ENCODE data around the gene SH3RF3. TPM values are rescaled to one million over a fixed set of nuclear protein-coding genes. Genes with fewer than 3 reads are reported as not detected.

SH3RF3 gene
- total and polyA plus RNA-seq, 9 of the 15 experiments (the other 6 are each of a cell fraction or from before 2014, with no cell fraction given) = 0.02 TPM; not detected in 8

DNA sequence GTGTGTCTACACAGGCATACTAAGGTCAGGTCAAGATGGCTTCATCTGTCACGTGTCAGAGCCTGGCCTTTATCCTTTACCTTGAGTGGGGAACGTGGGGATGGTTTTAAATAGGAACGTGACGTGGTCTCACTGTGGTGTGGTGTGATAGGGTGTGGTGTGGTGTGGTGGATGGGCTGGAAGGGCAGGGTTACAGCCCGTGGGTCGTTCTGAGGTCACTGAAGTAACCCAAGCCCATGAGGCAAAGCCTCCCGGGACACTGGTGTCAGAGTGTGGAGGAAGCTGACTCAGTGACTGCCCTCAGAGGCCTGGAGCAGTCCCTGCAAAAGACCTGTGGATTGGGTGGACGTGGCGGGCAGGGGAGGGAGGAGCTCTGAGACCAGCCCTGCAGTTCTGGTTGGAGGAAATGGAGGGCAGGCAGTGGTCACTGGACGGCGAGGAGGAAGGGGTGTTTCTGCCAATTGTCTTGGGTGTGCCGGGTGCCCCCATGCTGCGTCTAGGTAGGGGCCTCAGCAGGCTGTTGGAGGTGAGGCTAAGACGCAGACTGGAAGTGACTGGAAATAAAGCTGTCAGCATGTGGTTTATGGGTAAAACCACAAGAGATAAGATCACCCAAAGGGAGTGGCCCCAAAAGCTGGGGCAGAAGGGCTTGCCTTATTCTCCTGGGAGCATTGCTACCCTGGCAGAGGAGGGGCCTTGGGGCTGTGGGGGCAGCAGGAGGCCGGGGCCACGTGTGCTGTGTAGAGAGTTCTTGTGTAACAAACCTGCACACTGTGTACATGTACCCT, 84.8 kb downstream of the SH3RF3 start (continued):
- TF ChIP-seq, protein P1, sequence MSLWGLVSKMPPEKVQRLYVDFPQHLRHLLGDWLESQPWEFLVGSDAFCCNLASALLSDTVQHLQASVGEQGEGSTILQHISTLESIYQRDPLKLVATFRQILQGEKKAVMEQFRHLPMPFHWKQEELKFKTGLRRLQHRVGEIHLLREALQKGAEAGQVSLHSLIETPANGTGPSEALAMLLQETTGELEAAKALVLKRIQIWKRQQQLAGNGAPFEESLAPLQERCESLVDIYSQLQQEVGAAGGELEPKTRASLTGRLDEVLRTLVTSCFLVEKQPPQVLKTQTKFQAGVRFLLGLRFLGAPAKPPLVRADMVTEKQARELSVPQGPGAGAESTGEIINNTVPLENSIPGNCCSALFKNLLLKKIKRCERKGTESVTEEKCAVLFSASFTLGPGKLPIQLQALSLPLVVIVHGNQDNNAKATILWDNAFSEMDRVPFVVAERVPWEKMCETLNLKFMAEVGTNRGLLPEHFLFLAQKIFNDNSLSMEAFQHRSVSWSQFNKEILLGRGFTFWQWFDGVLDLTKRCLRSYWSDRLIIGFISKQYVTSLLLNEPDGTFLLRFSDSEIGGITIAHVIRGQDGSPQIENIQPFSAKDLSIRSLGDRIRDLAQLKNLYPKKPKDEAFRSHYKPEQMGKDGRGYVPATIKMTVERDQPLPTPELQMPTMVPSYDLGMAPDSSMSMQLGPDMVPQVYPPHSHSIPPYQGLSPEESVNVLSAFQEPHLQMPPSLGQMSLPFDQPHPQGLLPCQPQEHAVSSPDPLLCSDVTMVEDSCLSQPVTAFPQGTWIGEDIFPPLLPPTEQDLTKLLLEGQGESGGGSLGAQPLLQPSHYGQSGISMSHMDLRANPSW (CRISPR knock-in tag; IDR thresholded peaks at IDR 0.05) = no peak
- TF ChIP-seq TOE1 (IDR thresholded peaks at IDR 0.05; ENCODE audit: borderline replicate concordance) (no peak), TOE1 (CRISPR knock-in tag; IDR thresholded peaks at IDR 0.05; ENCODE audit: borderline replicate concordance, low read depth) (no peak), SETDB1 (IDR thresholded peaks at IDR 0.05; ENCODE audit: low read length) (no peak), ZBTB7A (IDR thresholded peaks at IDR 0.05; ENCODE audit: borderline replicate concordance, control insufficient read depth, low read depth, low read length) (no peak), ZNF311 (CRISPR knock-in tag; IDR thresholded peaks at IDR 0.05) (no peak), HDAC3 (IDR thresholded peaks at IDR 0.05; ENCODE audit: borderline replicate concordance, partially characterized antibody) (peak; percentile 34), KLF13 (tag; IDR thresholded peaks at IDR 0.05; ENCODE audit: borderline replicate concordance, low read depth) (no peak), ZNF239 (CRISPR knock-in tag; IDR thresholded peaks at IDR 0.05) (no peak), SIX5 (IDR thresholded peaks at IDR 0.05; ENCODE audit: borderline replicate concordance in 1 of 2, insufficient read depth in 1 of 2, low read depth in 1 of 2, low read length in 2 of 2) (no peak), TCFL5 (CRISPR knock-in tag; conservative IDR thresholded peaks at IDR 0.05) (no peak), SMARCE1 (IDR thresholded peaks at IDR 0.05) (peak; percentile 73; the same call in 1 of the 2 replicates), FIP1L1 (IDR thresholded peaks at IDR 0.05; ENCODE audit: low read depth, low read length, poor library complexity, severe bottlenecking) (no peak)
- TF ChIP-seq, protein P2, sequence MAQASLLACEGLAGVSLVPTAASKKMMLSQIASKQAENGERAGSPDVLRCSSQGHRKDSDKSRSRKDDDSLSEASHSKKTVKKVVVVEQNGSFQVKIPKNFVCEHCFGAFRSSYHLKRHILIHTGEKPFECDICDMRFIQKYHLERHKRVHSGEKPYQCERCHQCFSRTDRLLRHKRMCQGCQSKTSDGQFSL (CRISPR knock-in tag; IDR thresholded peaks at IDR 0.05) = no peak
- TF ChIP-seq, protein P2 (tag; IDR thresholded peaks at IDR 0.05) = no peak
- TF ChIP-seq, protein P3, sequence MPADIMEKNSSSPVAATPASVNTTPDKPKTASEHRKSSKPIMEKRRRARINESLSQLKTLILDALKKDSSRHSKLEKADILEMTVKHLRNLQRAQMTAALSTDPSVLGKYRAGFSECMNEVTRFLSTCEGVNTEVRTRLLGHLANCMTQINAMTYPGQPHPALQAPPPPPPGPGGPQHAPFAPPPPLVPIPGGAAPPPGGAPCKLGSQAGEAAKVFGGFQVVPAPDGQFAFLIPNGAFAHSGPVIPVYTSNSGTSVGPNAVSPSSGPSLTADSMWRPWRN (IDR thresholded peaks at IDR 0.05; ENCODE audit: low read depth) = peak; percentile 94
- TF ChIP-seq, protein P4, sequence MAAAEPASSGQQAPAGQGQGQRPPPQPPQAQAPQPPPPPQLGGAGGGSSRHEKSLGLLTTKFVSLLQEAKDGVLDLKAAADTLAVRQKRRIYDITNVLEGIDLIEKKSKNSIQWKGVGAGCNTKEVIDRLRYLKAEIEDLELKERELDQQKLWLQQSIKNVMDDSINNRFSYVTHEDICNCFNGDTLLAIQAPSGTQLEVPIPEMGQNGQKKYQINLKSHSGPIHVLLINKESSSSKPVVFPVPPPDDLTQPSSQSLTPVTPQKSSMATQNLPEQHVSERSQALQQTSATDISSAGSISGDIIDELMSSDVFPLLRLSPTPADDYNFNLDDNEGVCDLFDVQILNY (CRISPR knock-in tag; IDR thresholded peaks at IDR 0.05) = no peak
- TF ChIP-seq, protein P5, sequence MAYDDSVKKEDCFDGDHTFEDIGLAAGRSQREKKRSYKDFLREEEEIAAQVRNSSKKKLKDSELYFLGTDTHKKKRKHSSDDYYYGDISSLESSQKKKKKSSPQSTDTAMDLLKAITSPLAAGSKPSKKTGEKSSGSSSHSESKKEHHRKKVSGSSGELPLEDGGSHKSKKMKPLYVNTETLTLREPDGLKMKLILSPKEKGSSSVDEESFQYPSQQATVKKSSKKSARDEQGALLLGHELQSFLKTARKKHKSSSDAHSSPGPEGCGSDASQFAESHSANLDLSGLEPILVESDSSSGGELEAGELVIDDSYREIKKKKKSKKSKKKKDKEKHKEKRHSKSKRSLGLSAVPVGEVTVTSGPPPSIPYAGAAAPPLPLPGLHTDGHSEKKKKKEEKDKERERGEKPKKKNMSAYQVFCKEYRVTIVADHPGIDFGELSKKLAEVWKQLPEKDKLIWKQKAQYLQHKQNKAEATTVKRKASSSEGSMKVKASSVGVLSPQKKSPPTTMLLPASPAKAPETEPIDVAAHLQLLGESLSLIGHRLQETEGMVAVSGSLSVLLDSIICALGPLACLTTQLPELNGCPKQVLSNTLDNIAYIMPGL (CRISPR knock-in tag; IDR thresholded peaks at IDR 0.05) = no peak
- TF ChIP-seq, protein P6, sequence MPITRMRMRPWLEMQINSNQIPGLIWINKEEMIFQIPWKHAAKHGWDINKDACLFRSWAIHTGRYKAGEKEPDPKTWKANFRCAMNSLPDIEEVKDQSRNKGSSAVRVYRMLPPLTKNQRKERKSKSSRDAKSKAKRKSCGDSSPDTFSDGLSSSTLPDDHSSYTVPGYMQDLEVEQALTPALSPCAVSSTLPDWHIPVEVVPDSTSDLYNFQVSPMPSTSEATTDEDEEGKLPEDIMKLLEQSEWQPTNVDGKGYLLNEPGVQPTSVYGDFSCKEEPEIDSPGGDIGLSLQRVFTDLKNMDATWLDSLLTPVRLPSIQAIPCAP (CRISPR knock-in tag; IDR thresholded peaks at IDR 0.05; ENCODE audit: borderline replicate concordance) = no peak
